Keratinocyte (primary cell): ENCODE data around the gene USP19. TPM values are rescaled to one million over a fixed set of nuclear protein-coding genes. Genes with fewer than 3 reads are reported as not detected.

Source experiments
- DNase-seq: peaks from one replicate; pipeline ENCODE4 v3.0.0-alpha.2; 2011; ENCODE audit warnings: low read depth, missing footprints, low spot score
- FAIRE-seq: peaks from 2 replicates; lab custom pipeline; 2011; peaks lifted over from hg19 to GRCh38; lab: Jason Lieb, UNC
- H2AFZ ChIP-seq: 2 replicates; pipeline ENCODE4 v1.6.0; 2012; ENCODE audit warnings: low read length, control low read depth, inconsistent platforms; ENCODE audit not compliant: control insufficient read depth
- H3K27ac ChIP-seq: 2 replicates; pipeline ENCODE4 v1.5.1; 2011; ENCODE audit warnings: low read length; ENCODE audit not compliant: control insufficient read depth, insufficient read depth
- H3K27me3 ChIP-seq: 3 replicates; pipeline ENCODE4 v1.6.0; 2011; ENCODE audit warnings: low read length; ENCODE audit not compliant: control insufficient read depth, insufficient read depth; ENCODE audit errors: extremely low read depth
- H3K36me3 ChIP-seq, 2 experiments: 2 replicates in 1 of 2; 3 replicates in 1 of 2; pipeline ENCODE4 v1.5.1; 2011; ENCODE audit warnings: low read length in 2 of 2, mild to moderate bottlenecking in 1 of 2; ENCODE audit not compliant: control insufficient read depth in 2 of 2, insufficient read depth in 2 of 2; ENCODE audit errors: extremely low read depth in 1 of 2
- H3K4me1 ChIP-seq: 3 replicates; pipeline ENCODE4 v1.5.1; 2011; ENCODE audit warnings: low read length; ENCODE audit not compliant: control insufficient read depth, insufficient read depth; ENCODE audit errors: extremely low read depth
- H3K4me2 ChIP-seq: 3 replicates; pipeline ENCODE4 v1.6.0; 2011; ENCODE audit warnings: low read depth, low read length; ENCODE audit not compliant: control insufficient read depth, insufficient read depth; ENCODE audit errors: extremely low read depth
- H3K4me3 ChIP-seq, 3 experiments: fragments of 200-600 bp in 1 of 3; sonication (generic) in 1 of 3; 2 replicates in 2 of 3; 3 replicates in 1 of 3; pipeline ENCODE4 v1.5.1; 2011 to 2016; ENCODE audit warnings: low read length in 3 of 3, mild to moderate bottlenecking in 3 of 3, control low read depth in 2 of 3, inconsistent platforms in 1 of 3, low read depth in 1 of 3, mixed read lengths in 1 of 3, mixed run types in 1 of 3, moderate library complexity in 1 of 3; ENCODE audit not compliant: control insufficient read depth in 2 of 3, insufficient read depth in 2 of 3; ENCODE audit errors: extremely low read depth in 1 of 3
- H3K79me2 ChIP-seq: 2 replicates; pipeline ENCODE4 v1.6.0; 2012; ENCODE audit warnings: low read length; ENCODE audit not compliant: control insufficient read depth, insufficient read depth
- H3K9ac ChIP-seq: 3 replicates; pipeline ENCODE4 v1.6.0; 2011; ENCODE audit warnings: low read length; ENCODE audit not compliant: control insufficient read depth, insufficient read depth; ENCODE audit errors: extremely low read depth
- H3K9me1 ChIP-seq: 3 replicates; pipeline ENCODE4 v1.6.0; 2011; ENCODE audit warnings: low read length; ENCODE audit not compliant: control insufficient read depth, insufficient read depth; ENCODE audit errors: extremely low read depth
- H3K9me3 ChIP-seq: 2 replicates; pipeline ENCODE4 v1.5.1; 2012; ENCODE audit warnings: low read depth, low read length; ENCODE audit not compliant: control insufficient read depth
- H4K20me1 ChIP-seq: 3 replicates; pipeline ENCODE4 v1.6.0; 2011; ENCODE audit warnings: low read length; ENCODE audit not compliant: control insufficient read depth, insufficient read depth; ENCODE audit errors: extremely low read depth
- CTCF ChIP-seq, 3 experiments: IDR thresholded peaks in 1 of 3; conservative IDR thresholded peaks in 1 of 3; optimal IDR thresholded peaks in 1 of 3; 2 replicates in 2 of 3; 3 replicates in 1 of 3; pipeline versions ENCODE3 to v1.5.1; 2011; ENCODE audit warnings: low read length in 3 of 3, mild to moderate bottlenecking in 3 of 3, moderate library complexity in 2 of 3, control low read depth in 1 of 3, inconsistent platforms in 1 of 3; ENCODE audit not compliant: insufficient read depth in 2 of 3; ENCODE audit errors: extremely low read depth in 1 of 3
- EZH2 ChIP-seq: IDR thresholded peaks from one replicate; pipeline ENCODE4 v1.6.1; 2012; ENCODE audit warnings: inconsistent platforms, mild to moderate bottlenecking, low read length, moderate library complexity
- dilution Hi-C: fragments of 300-500 bp; cut with MboI; formaldehyde crosslinking; loops from one replicate; pipeline ENCODE4 v1.7.0; 2020; ENCODE audit warnings: low sequenced_read_pairs; ENCODE audit not compliant: extremely low pct_ligation_motif_present
- polyA minus RNA-seq, 3 experiments: library from RNA; depleted of rRNA, polyadenylated mRNA; stranded (reverse); fragments of >200 nt; gene quantifications; 1 replicate in 1 of 3; 2 replicates in 1 of 3; 3 replicates in 1 of 3; pipeline ENCODE4 v1.2.3, GENCODE V29; 2011
- polyA plus RNA-seq, 5 experiments: library from polyadenylated mRNA; depleted of rRNA in 3 of 5; stranded (reverse) in 3 of 5; stranded (forward) in 1 of 5; unstranded in 1 of 5; fragments of >200 nt; gene quantifications; 1 replicate in 1 of 5; 2 replicates in 3 of 5; 3 replicates in 1 of 5; pipeline versions ENCODE4 v1.2.1 to v1.2.3, GENCODE V29; 2011 to 2012; ENCODE audit warnings: missing spikeins in 2 of 5, low read depth in 1 of 5, low replicate concordance in 1 of 5

Gene USP19
- 21.2 to 31.5 TPM (median 23.1 TPM) in 3 replicates for polyA plus RNA-seq
- polyA plus RNA-seq (2011; ENCODE audit: low read depth) = 35.5 TPM
- polyA plus RNA-seq (2011; cell fraction: cytosol; rRNA removed) = 13.6 and 18.6 TPM in 2 replicates
- 45.9 and 55.6 TPM in 2 replicates for polyA plus RNA-seq (2011; cell fraction: nucleus; rRNA removed)
- 18.7 and 20.6 TPM in 2 replicates for polyA plus RNA-seq (2012; ENCODE audit: low replicate concordance)
- 53.1 to 71.7 TPM (median 68.1 TPM) in 3 replicates for polyA minus RNA-seq
- polyA minus RNA-seq (2011; cell fraction: cytosol; rRNA and poly(A)+ RNA removed) = 28.0 TPM
- 38.9 and 46.4 TPM in 2 replicates for polyA minus RNA-seq (2011; cell fraction: nucleus; rRNA and poly(A)+ RNA removed)

GRCh38 chr3:49120438-49121131, at the start of gene USP19:
Gene USP19, minus strand, starts transcription at chr3:49120823. Its CDS starts 1,678 bp downstream, at chr3:49119145.
- Histone ChIP-seq H4K20me1 (no peaks in the 10 kb centered on the region), H3K9ac (peak within 1 kb of the TSS; percentile 91), H3K9me3 (no peaks in the 10 kb centered on the region), H3K9me1 (peaks cover 2% of the 10 kb centered on the region), H3K4me3 (peak within 1 kb of the TSS; percentile 64 to 93 (median 82)), H3K27me3 (no peaks in the 10 kb centered on the region), H3K4me2 (peak within 1 kb of the TSS; percentile 100), H3K4me1 (peaks cover 13% of the 10 kb centered on the region), H3K27ac (peak within 1 kb of the TSS; percentile 71), H2AFZ (peak within 1 kb of the TSS; percentile 73), H3K36me3 (peaks cover 50 to 56% of the 10 kb centered on the region in 2 experiments), H3K79me2 (peaks cover 15% of the 10 kb centered on the region)
- TF ChIP-seq CTCF (optimal IDR thresholded peaks at IDR 0.05 in 1 of 3, IDR thresholded peaks at IDR 0.05 in 1 of 3, conservative IDR thresholded peaks at IDR 0.05 in 1 of 3; ENCODE audit: extremely low read depth in 1 of 3, insufficient read depth in 2 of 3, low read length in 3 of 3) = no peak
- TF ChIP-seq EZH2 = no peak
- dilution Hi-C loops = no loop called here
- FAIRE-seq (peak; percentile 32), DNase-seq (no peak)

GRCh38 chr3:49166752-49167556, 46.3 kb upstream of the USP19 start:
- peaks cover 20% of the 10 kb centered on the region for H3K4me1 ChIP-seq
- H3K4me3 ChIP-seq = peak overlapping the region in 2 of 3 experiments; percentile 83 to 95
- H2AFZ ChIP-seq = peak overlapping the region; percentile 98
- no peaks in the 10 kb centered on the region for H4K20me1 ChIP-seq
- peaks cover 26% of the 10 kb centered on the region for H3K79me2 ChIP-seq
- H3K9me1 ChIP-seq = no peaks in the 10 kb centered on the region
- FAIRE-seq (no peak), DNase-seq (no peak)
- TF ChIP-seq CTCF (optimal IDR thresholded peaks at IDR 0.05 in 1 of 3, IDR thresholded peaks at IDR 0.05 in 1 of 3, conservative IDR thresholded peaks at IDR 0.05 in 1 of 3; ENCODE audit: extremely low read depth in 1 of 3, insufficient read depth in 2 of 3, low read length in 3 of 3) (no peak), EZH2 (no peak)
- H3K4me2 ChIP-seq = peak overlapping the region; percentile 51
- no peaks in the 10 kb centered on the region for H3K9me3 ChIP-seq
- peaks cover 12 to 14% of the 10 kb centered on the region in 2 experiments for H3K36me3 ChIP-seq
- H3K27ac ChIP-seq = peak overlapping the region; percentile 63
- dilution Hi-C loops = no loop called here
- H3K27me3 ChIP-seq = no peaks in the 10 kb centered on the region
- H3K9ac ChIP-seq = no peak overlapping the region
